GM12873 (cell line): ENCODE results near the gene NPIPB2.

Source experiments
- TF ChIP-seq, protein P1 (sequence below): IDR thresholded peaks from 2 replicates; pipeline ENCODE4 v1.5.1; 2012; ENCODE audit warnings: low read depth, mild to moderate bottlenecking, moderate library complexity, low read length, control low read depth; ENCODE audit not compliant: insufficient read depth; ENCODE audit errors: missing control alignments

NPIPB2 gene

DNA sequence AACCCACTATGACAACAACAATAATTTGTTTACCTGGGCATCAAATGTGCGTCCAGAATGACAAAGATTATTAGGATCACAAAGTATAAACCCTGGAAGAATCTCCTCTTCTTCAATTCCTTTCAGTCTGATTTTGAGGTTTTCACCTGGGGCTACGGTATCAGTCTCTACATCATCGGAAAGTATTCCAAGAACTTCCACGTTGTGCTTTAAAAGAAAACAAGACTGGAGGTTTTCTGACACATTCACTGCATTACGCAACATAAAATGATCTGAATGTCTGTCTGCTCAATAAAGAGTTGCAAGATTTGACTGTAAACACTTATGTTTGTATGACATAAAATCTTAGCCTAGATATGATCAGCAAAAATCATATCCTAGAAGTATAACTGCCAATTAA, 64.5 kb downstream of the NPIPB2 start:
- TF ChIP-seq, protein P1, sequence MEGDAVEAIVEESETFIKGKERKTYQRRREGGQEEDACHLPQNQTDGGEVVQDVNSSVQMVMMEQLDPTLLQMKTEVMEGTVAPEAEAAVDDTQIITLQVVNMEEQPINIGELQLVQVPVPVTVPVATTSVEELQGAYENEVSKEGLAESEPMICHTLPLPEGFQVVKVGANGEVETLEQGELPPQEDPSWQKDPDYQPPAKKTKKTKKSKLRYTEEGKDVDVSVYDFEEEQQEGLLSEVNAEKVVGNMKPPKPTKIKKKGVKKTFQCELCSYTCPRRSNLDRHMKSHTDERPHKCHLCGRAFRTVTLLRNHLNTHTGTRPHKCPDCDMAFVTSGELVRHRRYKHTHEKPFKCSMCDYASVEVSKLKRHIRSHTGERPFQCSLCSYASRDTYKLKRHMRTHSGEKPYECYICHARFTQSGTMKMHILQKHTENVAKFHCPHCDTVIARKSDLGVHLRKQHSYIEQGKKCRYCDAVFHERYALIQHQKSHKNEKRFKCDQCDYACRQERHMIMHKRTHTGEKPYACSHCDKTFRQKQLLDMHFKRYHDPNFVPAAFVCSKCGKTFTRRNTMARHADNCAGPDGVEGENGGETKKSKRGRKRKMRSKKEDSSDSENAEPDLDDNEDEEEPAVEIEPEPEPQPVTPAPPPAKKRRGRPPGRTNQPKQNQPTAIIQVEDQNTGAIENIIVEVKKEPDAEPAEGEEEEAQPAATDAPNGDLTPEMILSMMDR: no peak
